Testis (tissue), 2 donors: ENCODE data around the gene GGCX.

Source experiments
- POLR2A ChIP-seq: fragments of 450-650 bp; IDR thresholded peaks from one replicate; pipeline ENCODE4 v1.6.1; 2017; ENCODE audit warnings: antibody characterized with exemption, mild to moderate bottlenecking, moderate library complexity
- TF ChIP-seq, protein P1 (sequence below), 3 experiments: fragments of 450-650 bp in 2 of 3; fragments of 200-600 bp in 1 of 3; sonication (generic) in 1 of 3; IDR thresholded peaks; one replicate each; pipeline ENCODE4 v1.5.1; 2016 to 2019; ENCODE audit warnings: antibody characterized with exemption in 3 of 3, mild to moderate bottlenecking in 2 of 3, moderate library complexity in 1 of 3

DNA sequence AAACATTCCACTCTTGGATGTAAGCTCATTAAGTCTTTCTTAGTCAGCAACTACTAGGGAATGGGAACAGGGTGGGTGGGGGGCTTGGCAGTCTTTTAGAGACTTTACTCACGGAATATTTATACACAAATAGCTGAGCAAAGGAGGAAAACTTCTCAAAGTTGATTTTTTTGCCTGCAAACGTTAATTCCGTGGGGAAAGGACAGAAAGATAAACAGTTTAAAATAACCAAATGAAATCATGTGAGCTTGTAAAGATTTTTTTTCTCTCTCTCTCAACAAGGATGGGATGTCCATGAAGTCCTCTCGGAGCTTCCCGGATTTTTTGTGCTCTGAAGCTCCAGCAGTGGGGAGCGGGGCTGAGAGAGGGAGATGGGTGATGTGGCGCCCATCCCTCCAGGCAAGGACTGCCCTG, 54.5 kb downstream of the GGCX start:
- TF ChIP-seq, protein P1, sequence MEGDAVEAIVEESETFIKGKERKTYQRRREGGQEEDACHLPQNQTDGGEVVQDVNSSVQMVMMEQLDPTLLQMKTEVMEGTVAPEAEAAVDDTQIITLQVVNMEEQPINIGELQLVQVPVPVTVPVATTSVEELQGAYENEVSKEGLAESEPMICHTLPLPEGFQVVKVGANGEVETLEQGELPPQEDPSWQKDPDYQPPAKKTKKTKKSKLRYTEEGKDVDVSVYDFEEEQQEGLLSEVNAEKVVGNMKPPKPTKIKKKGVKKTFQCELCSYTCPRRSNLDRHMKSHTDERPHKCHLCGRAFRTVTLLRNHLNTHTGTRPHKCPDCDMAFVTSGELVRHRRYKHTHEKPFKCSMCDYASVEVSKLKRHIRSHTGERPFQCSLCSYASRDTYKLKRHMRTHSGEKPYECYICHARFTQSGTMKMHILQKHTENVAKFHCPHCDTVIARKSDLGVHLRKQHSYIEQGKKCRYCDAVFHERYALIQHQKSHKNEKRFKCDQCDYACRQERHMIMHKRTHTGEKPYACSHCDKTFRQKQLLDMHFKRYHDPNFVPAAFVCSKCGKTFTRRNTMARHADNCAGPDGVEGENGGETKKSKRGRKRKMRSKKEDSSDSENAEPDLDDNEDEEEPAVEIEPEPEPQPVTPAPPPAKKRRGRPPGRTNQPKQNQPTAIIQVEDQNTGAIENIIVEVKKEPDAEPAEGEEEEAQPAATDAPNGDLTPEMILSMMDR (IDR thresholded peaks at IDR 0.05), result no peak
- TF ChIP-seq POLR2A, result no peak
